GM12878 (cell line): Measurements from ENCODE around the gene RAC3. TPM values are rescaled to one million over a fixed set of nuclear protein-coding genes. Genes with fewer than 3 reads are reported as not detected.
A peak's percentile ranks its signal among the peaks of the same experiment; 100 is the strongest.

ENCODE experiments used
- ATAC-seq: fragments of 200-7000 bp; cut with Tn5 transposase; 3 replicates; pipeline ENCODE4 v1.9.1; 2020; ENCODE audit warnings: mild to moderate bottlenecking, moderate library complexity
- BruUV-seq: library from RNA; stranded (reverse); fragments of 400-500 nt; replicated peaks from 2 replicates; lab custom pipeline; 2021; lab: Mats Ljungman, UMichigan
- CTCF ChIA-PET: fragments of 300-600 bp; sonication (Branson Sonifier 250); formaldehyde crosslinking; extraction: SDS; loops from one replicate; lab custom pipeline; 2021; ENCODE audit warnings: inconsistent platforms; lab: Yijun Ruan, JAX
- POLR2A ChIA-PET: fragments of 350-600 bp; formaldehyde crosslinking; extraction: SDS; loops from one replicate; lab custom pipeline; 2021; ENCODE audit warnings: inconsistent platforms; lab: Charles Lee
- RAD21 ChIA-PET: fragments of 300-600 bp; sonication (Branson Sonifier 250); formaldehyde crosslinking; loops from one replicate; lab custom pipeline; 2023; ENCODE audit warnings: antibody characterized with exemption; ENCODE audit not compliant: unreplicated experiment; lab: Charles Lee
- SMC1A ChIA-PET: fragments of 300-600 bp; sonication (Branson Sonifier 250); formaldehyde crosslinking; loops from one replicate; lab custom pipeline; 2023; ENCODE audit not compliant: unreplicated experiment, uncharacterized antibody; lab: Charles Lee
- DNase-seq: peaks from one replicate; pipeline ENCODE4 v3.0.0-alpha.2; 2011; ENCODE audit warnings: low read depth, low spot score
- FAIRE-seq: peaks from 3 replicates; lab custom pipeline; 2011; peaks lifted over from hg19 to GRCh38; lab: Jason Lieb, UNC
- H2AFZ ChIP-seq: 2 replicates; pipeline ENCODE4 v1.6.0; 2011; ENCODE audit warnings: low read depth, low read length, control low read depth; ENCODE audit not compliant: control insufficient read depth
- H3K27ac ChIP-seq: 2 replicates; pipeline ENCODE4 v1.5.1; 2011; ENCODE audit warnings: control low read depth; ENCODE audit not compliant: control insufficient read depth, insufficient read depth
- H3K27me3 ChIP-seq, 2 experiments: replicated peaks in 1 of 2; 2 replicates each; pipeline versions ENCODE4 v1.6.0 to v1.6.1; 2011; ENCODE audit warnings: low read length in 1 of 2; ENCODE audit not compliant: control insufficient read depth in 2 of 2, insufficient read depth in 2 of 2
- H3K36me3 ChIP-seq, 2 experiments: 2 replicates each; pipeline ENCODE4 v1.5.1; 2011; ENCODE audit warnings: low read length in 1 of 2; ENCODE audit not compliant: control insufficient read depth in 2 of 2, insufficient read depth in 2 of 2
- H3K4me1 ChIP-seq: 2 replicates; pipeline ENCODE4 v1.6.1; 2011; ENCODE audit warnings: mild to moderate bottlenecking, low read length, moderate library complexity, mixed read lengths; ENCODE audit not compliant: control insufficient read depth, insufficient read depth
- H3K4me2 ChIP-seq: 2 replicates; pipeline ENCODE4 v1.6.0; 2011; ENCODE audit warnings: control low read depth; ENCODE audit not compliant: control insufficient read depth, insufficient read depth
- H3K4me3 ChIP-seq: fragments of 200-600 bp; sonication (generic); 2 replicates; pipeline ENCODE4 v1.5.1; 2016
- H3K79me2 ChIP-seq: 2 replicates; pipeline ENCODE4 v1.6.0; 2011; ENCODE audit warnings: low read length; ENCODE audit not compliant: control insufficient read depth, insufficient read depth
- H3K9ac ChIP-seq: 2 replicates; pipeline ENCODE4 v1.8.0; 2011; ENCODE audit warnings: low read length, control low read depth, mixed read lengths; ENCODE audit not compliant: control insufficient read depth, insufficient read depth
- H3K9me3 ChIP-seq: replicated peaks from 3 replicates; pipeline ENCODE4 v1.5.1; 2011; ENCODE audit warnings: mild to moderate bottlenecking, low read length; ENCODE audit not compliant: control insufficient read depth, insufficient read depth
- H4K20me1 ChIP-seq: 2 replicates; pipeline ENCODE4 v1.6.0; 2011; ENCODE audit not compliant: control insufficient read depth, insufficient read depth
- CHD1 ChIP-seq: IDR thresholded peaks from 2 replicates; pipeline ENCODE4 v1.6.1; 2012; ENCODE audit warnings: low read depth, low read length, improper control_type of control experiment
- ESRRA ChIP-seq: IDR thresholded peaks from 2 replicates; pipeline ENCODE4 v1.6.1; 2012; ENCODE audit warnings: mild to moderate bottlenecking, low read length, improper control_type of control experiment
- HDAC2 ChIP-seq: fragments of 200-600 bp; sonication (generic); IDR thresholded peaks from 2 replicates; pipeline ENCODE4 v1.6.1; 2017
- PAX8 ChIP-seq: fragments of 450-650 bp; IDR thresholded peaks from 2 replicates; pipeline ENCODE4 v1.6.1; 2017; ENCODE audit warnings: mild to moderate bottlenecking, moderate library complexity
- POLR2A ChIP-seq: IDR thresholded peaks from 2 replicates; pipeline ENCODE4 v1.6.1; 2011; ENCODE audit warnings: low read depth, mild to moderate bottlenecking, low read length
- POLR2AphosphoS2 ChIP-seq: IDR thresholded peaks from 2 replicates; pipeline ENCODE4 v1.6.1; 2011; ENCODE audit warnings: low read depth, mild to moderate bottlenecking, low read length, improper control_type of control experiment, moderate library complexity
- RFX5 ChIP-seq: IDR thresholded peaks from 2 replicates; pipeline ENCODE4 v1.6.1; 2011; ENCODE audit warnings: low read depth, low read length, improper control_type of control experiment
- RUNX3 ChIP-seq: IDR thresholded peaks from 2 replicates; pipeline ENCODE4 v1.6.1; 2012; ENCODE audit warnings: low read length, inconsistent platforms
- SMC3 ChIP-seq: IDR thresholded peaks from 2 replicates; pipeline ENCODE4 v1.6.1; 2011; ENCODE audit warnings: low read length, improper control_type of control experiment, borderline replicate concordance
- SP1 ChIP-seq: IDR thresholded peaks from one replicate; pipeline ENCODE4 v1.6.1; 2011; ENCODE audit warnings: low read depth, low read length
- TCF12 ChIP-seq: IDR thresholded peaks from 2 replicates; pipeline ENCODE4 v1.6.1; 2011; ENCODE audit warnings: low read depth, mild to moderate bottlenecking, low read length
- WGBS: methylation state at CpG from one replicate; pipeline ENCODE4 v1.1.6; 2016; ENCODE audit warnings: low lambda C conversion rate; ENCODE audit not compliant: insufficient replicate concordance, insufficient coverage; ENCODE audit errors: missing lambda C conversion rate; 5-methylcytosine and 5-hydroxymethylcytosine counted together
- in situ Hi-C: fragments of 300-500 bp; cut with MboI; formaldehyde crosslinking; loops from 9 replicates; pipeline ENCODE4 v1.14.3; 2018; ENCODE audit warnings: mixed read lengths
- intact Hi-C: fragments of 100-400 bp; cut with micrococcal nuclease; formaldehyde crosslinking; loops from one replicate; pipeline ENCODE4 v1.14.2; 2022; ENCODE audit not compliant: unreplicated experiment
- polyA plus RNA-seq, 11 experiments: library from polyadenylated mRNA; depleted of rRNA in 4 of 11; unstranded in 6 of 11; stranded (reverse) in 5 of 11; fragments of >200 nt; fragmentation: Nextera tagmentation in 4 of 11; fragmentation: Illumina TruSeq in 1 of 11; extraction: Ambion mirVana in 4 of 11; extraction: Trizol in 1 of 11; gene quantifications; 1 replicate in 1 of 11; 2 replicates in 10 of 11; pipeline versions ENCODE4 v1.2.1 to v1.2.3, GENCODE V29; 2011 to 2016; ENCODE audit warnings: inconsistent platforms in 2 of 11, missing spikeins in 2 of 11, low read depth in 1 of 11
- total RNA-seq, 4 experiments: library from RNA; depleted of rRNA in 3 of 4; stranded (reverse); fragments of >200 nt in 3 of 4; fragmentation: Illumina TruSeq in 1 of 4; extraction: Trizol in 1 of 4; gene quantifications; 2 replicates each; pipeline versions ENCODE4 v1.2.1 to v1.2.3, GENCODE V29; 2013 to 2021
- TF ChIP-seq, protein P1 (sequence below): IDR thresholded peaks from 2 replicates; pipeline ENCODE4 v1.6.1; 2011; ENCODE audit warnings: low read depth, mild to moderate bottlenecking, low read length, moderate library complexity, borderline replicate concordance; ENCODE audit errors: extremely low read depth
- TF ChIP-seq, protein P2 (sequence below): fragments of 450-650 bp; IDR thresholded peaks from 2 replicates; pipeline ENCODE4 v1.6.1; 2017; ENCODE audit warnings: low read depth, mild to moderate bottlenecking, moderate library complexity
- TF ChIP-seq, protein P3 (sequence below): IDR thresholded peaks from 2 replicates; pipeline ENCODE4 v1.6.1; 2012; ENCODE audit warnings: low read depth, low read length, improper control_type of control experiment

Gene RAC3
- total and polyA plus RNA-seq, 10 of the 15 experiments (the other 5 are each of a cell fraction or from before 2014, with no cell fraction given): 0.11 to 32.9 (median 6.7) TPM

DNA sequence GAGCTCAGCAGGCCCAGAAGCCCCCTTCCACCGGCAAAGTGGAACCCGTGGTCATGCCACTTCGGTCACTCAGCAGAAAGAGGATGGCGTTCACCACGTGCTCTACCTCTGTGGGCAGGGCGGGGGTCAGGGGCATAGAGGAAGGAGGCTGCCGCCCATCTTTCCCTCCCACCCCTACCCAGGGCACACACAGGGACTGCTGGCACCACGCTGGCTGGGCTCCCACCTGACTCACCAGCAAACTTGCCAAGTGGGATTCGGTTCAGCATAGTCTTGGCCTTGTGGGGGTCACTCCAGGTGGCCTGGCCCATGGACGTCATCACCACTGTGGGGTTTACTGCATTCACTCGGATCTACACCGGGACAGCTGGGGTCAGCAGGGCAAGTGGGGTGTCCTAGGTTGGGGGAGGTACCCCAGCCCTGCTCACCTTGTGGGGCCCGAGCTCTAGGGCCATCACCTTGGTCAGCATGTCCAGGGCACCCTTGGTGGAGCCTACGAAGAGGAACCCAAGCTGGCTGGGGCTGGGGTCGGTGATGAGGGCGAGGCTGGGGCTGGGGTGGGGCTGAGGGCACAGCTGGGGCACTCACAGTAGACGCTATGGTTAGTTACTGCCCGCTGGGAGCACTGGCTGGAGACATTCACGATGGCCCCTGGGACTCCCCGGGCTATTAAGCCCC lies 4.6 kb downstream of the RAC3 start:
- TF ChIP-seq SP1 (no peak), TCF12 (no peak), POLR2A (0 out of 2 replicates have a peak, but pooled peaks have one; percentile 20)
- ChIA-PET RAD21 (interaction anchor here (0.8 to 1.0 kb wide), 2 partner anchors 76 to 118 kb away, joined by 3 to 4 read pairs; no protein-coding TSS in a partner anchor), SMC1A (interaction anchor here (0.6 to 1.0 kb wide), 2 partner anchors 118 to 1784 kb away, joined by 3 read pairs; no protein-coding TSS in a partner anchor), CTCF (interaction anchor here (0.8 to 1.6 kb wide), 4 partner anchors 13 to 76 kb away, joined by 3 to 11 read pairs (median 4); partner anchors contain the start of genes FASN and LRRC45), POLR2A (interaction anchor here (0.5 kb wide), 1 partner anchor 68 kb away, joined by 3 read pairs; no protein-coding TSS in a partner anchor)
- peaks cover 10% of the 10 kb centered on the region for H3K4me1 ChIP-seq
- H3K9ac ChIP-seq: peak overlapping the region; percentile 78
- FAIRE-seq (no peak), DNase-seq (no peak), ATAC-seq (no peak)
- no peaks in the 10 kb centered on the region for H3K9me3 ChIP-seq
- H3K27ac ChIP-seq: no peak overlapping the region
- no peaks in the 10 kb centered on the region for H3K27me3 ChIP-seq
- in situ Hi-C loops: loop anchor here (5.0 kb wide), 1 partner anchor 121 kb away; no protein-coding TSS in a partner anchor
- H3K4me2 ChIP-seq: peak overlapping the region; percentile 89
- H3K79me2 ChIP-seq: peaks cover 5% of the 10 kb centered on the region
- peak overlapping the region; percentile 81 for H3K4me3 ChIP-seq
- intact Hi-C loops: loop anchor here (5.0 kb wide), 1 partner anchor 61 kb away; the partner anchor contains the start of gene FASN
- no peak overlapping the region for H2AFZ ChIP-seq
- no peaks in the 10 kb centered on the region for H4K20me1 ChIP-seq
- no peaks in the 10 kb centered on the region; a peak in 2 of 4 replicates for H3K36me3 ChIP-seq
- WGBS: 79% methylated on average over 19 of the region's 20 CpGs
- TSS peak; percentile 81 for BruUV-seq

DNA sequence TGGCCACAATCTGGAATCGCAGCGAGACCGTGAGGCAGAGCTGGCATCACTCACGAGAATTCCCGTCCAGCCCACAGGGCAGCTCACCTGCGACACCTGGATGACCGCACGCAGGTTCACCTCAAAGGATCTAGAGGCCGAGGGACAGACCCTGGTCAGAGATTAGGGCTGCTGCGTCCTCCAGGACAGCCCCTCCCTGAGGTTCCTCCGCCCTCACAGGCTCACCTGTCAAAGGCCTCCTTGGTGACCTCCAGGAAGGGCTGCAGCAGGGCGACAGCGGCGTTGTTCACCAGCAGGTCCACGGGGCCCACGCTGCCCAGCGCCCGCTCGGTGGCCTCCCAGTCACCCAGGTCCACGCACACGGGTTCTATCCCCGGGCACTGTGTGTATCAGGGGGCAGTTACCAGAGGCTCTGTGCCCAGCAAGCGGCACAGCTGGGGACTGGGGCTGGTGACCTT lies 5.2 kb downstream of the RAC3 start:
- FAIRE-seq: no peak
- ChIA-PET SMC1A (no interaction called here), POLR2A (interaction anchor here (0.5 kb wide), 1 partner anchor 68 kb away, joined by 3 read pairs; no protein-coding TSS in a partner anchor)
- TF ChIP-seq, protein P1, sequence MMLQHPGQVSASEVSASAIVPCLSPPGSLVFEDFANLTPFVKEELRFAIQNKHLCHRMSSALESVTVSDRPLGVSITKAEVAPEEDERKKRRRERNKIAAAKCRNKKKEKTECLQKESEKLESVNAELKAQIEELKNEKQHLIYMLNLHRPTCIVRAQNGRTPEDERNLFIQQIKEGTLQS: no peak
- no peak for TF ChIP-seq RFX5
- TF ChIP-seq ESRRA: no peak
- no peak for TF ChIP-seq POLR2AphosphoS2
- TF ChIP-seq PAX8: no peak
- TF ChIP-seq, protein P2, sequence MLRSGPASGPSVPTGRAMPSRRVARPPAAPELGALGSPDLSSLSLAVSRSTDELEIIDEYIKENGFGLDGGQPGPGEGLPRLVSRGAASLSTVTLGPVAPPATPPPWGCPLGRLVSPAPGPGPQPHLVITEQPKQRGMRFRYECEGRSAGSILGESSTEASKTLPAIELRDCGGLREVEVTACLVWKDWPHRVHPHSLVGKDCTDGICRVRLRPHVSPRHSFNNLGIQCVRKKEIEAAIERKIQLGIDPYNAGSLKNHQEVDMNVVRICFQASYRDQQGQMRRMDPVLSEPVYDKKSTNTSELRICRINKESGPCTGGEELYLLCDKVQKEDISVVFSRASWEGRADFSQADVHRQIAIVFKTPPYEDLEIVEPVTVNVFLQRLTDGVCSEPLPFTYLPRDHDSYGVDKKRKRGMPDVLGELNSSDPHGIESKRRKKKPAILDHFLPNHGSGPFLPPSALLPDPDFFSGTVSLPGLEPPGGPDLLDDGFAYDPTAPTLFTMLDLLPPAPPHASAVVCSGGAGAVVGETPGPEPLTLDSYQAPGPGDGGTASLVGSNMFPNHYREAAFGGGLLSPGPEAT: no peak
- no peak for TF ChIP-seq RUNX3
- TF ChIP-seq, protein P3, sequence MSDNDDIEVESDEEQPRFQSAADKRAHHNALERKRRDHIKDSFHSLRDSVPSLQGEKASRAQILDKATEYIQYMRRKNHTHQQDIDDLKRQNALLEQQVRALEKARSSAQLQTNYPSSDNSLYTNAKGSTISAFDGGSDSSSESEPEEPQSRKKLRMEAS: no peak
- no peak for TF ChIP-seq CHD1
- TF ChIP-seq SMC3: no peak
- no peak for TF ChIP-seq HDAC2

More for the DNA sequence above, 5.2 kb downstream of the RAC3 start:
- BruUV-seq: no TSS peak
- peaks cover 5% of the 10 kb centered on the region for H3K79me2 ChIP-seq
- ATAC-seq: no peak
- H2AFZ ChIP-seq: peak overlapping the region; percentile 66
- peaks cover 10% of the 10 kb centered on the region for H3K4me1 ChIP-seq
- H3K4me2 ChIP-seq: peak overlapping the region; percentile 89
- WGBS: 38% methylated on average over 23 of the region's 23 CpGs
- in situ Hi-C loops: loop anchor here (5.0 kb wide), 1 partner anchor 121 kb away; no protein-coding TSS in a partner anchor
- H3K4me3 ChIP-seq: peak overlapping the region; percentile 81
- peak overlapping the region; percentile 89; the same call in 1 of the 2 replicates for H3K27ac ChIP-seq
- H3K9ac ChIP-seq: peak overlapping the region; percentile 78
- no peaks in the 10 kb centered on the region for H4K20me1 ChIP-seq
- H3K27me3 ChIP-seq: no peaks in the 10 kb centered on the region
- DNase-seq: no peak
- ChIA-PET CTCF (interaction anchor here (1.4 to 1.6 kb wide), 2 partner anchors 14 to 77 kb away, joined by 4 to 11 read pairs; no protein-coding TSS in a partner anchor), RAD21 (interaction anchor here (0.8 kb wide), 1 partner anchor 77 kb away, joined by 3 read pairs; no protein-coding TSS in a partner anchor)
- intact Hi-C loops: loop anchor here (5.0 kb wide), 1 partner anchor 61 kb away; the partner anchor contains the start of gene FASN
- no peaks in the 10 kb centered on the region for H3K9me3 ChIP-seq
- no peaks in the 10 kb centered on the region; a peak in 2 of 4 replicates for H3K36me3 ChIP-seq
